NCI-H1930 (cell line): ENCODE data around the gene VAV2.
"Not testable (repeated sequence)": the region's sequence is repeated elsewhere in the genome, so short reads cannot be mapped to it uniquely, and the experiment has no call there.

Experiments used
- DNase-seq, 2 experiments: peaks; one replicate each; lab custom pipeline; 2025; lab: John Stamatoyannopoulos, UW

The VAV2 gene

GRCh38 chr9:133917375-133917774, 74.7 kb downstream of the VAV2 start:
- DNase-seq = no peak

GRCh38 chr9:133916159-133916541, 76.0 kb downstream of the VAV2 start:
- DNase-seq = no peak

GRCh38 chr9:133915534-133916158, 76.5 kb downstream of the VAV2 start:
- no peak for DNase-seq

GRCh38 chr9:133914442-133915342, 77.4 kb downstream of the VAV2 start:
- no peak for DNase-seq

GRCh38 chr9:133913571-133914369, 78.4 kb downstream of the VAV2 start:
- DNase-seq = no peak

GRCh38 chr9:133910855-133911514, 81.1 kb downstream of the VAV2 start:
- DNase-seq = no peak

- no peak for DNase-seq
These were observed 84.9 kb downstream of the VAV2 start for GRCh38 chr9:133906932-133907910.

- no peak for DNase-seq
These were observed 85.9 kb downstream of the VAV2 start for GRCh38 chr9:133906218-133906617.

- DNase-seq = no peak
These were observed 86.6 kb downstream of the VAV2 start for GRCh38 chr9:133905493-133905892.

GRCh38 chr9:133904346-133905090, 87.6 kb downstream of the VAV2 start:
- DNase-seq = no peak

- no peak for DNase-seq
These were observed 90.8 kb downstream of the VAV2 start for GRCh38 chr9:133901184-133901835.

- no peak for DNase-seq
These were observed 94.4 kb downstream of the VAV2 start for GRCh38 chr9:133897675-133898074.

- DNase-seq = not testable (repeated sequence)
These were observed 96.1 kb downstream of the VAV2 start for GRCh38 chr9:133896007-133896406.

- DNase-seq = no peak
These were observed 96.8 kb downstream of the VAV2 start for GRCh38 chr9:133895335-133895734.

- DNase-seq = no peak
These were observed 97.5 kb downstream of the VAV2 start for GRCh38 chr9:133894377-133895321.

GRCh38 chr9:133893191-133893994, 98.7 kb downstream of the VAV2 start:
- DNase-seq = no peak

GRCh38 chr9:133892193-133892920, 99.8 kb downstream of the VAV2 start:
- no peak for DNase-seq
